HG02588 (cell line): Measurements from ENCODE around the gene MYOCD.
"Not testable (repeated sequence)": the region's sequence is repeated elsewhere in the genome, so short reads cannot be mapped to it uniquely, and the experiment has no call there.

Source experiments
- ATAC-seq: cut with Tn5 transposase; IDR thresholded peaks from one replicate; pipeline ENCODE4 v1.9.1; 2021; ENCODE audit warnings: mild to moderate bottlenecking, moderate library complexity; ENCODE audit not compliant: unreplicated experiment

Gene MYOCD

GRCh38 chr17:12665263-12666210, at the start of gene MYOCD:
Gene MYOCD (plus strand): TSS chr17:12665890. CDS start chr17:12666189, 299 bp downstream.
- no peak for ATAC-seq

GRCh38 chr17:12616161-12616560, 49.5 kb upstream of the MYOCD start:
- no peak for ATAC-seq

GRCh38 chr17:12618557-12618956, 47.1 kb upstream of the MYOCD start:
- ATAC-seq, result no peak

- ATAC-seq, result no peak
Measured at GRCh38 chr17:12619459-12620199, 46.1 kb upstream of the MYOCD start.

- no peak for ATAC-seq
Measured at GRCh38 chr17:12620200-12620720, 45.4 kb upstream of the MYOCD start.

- ATAC-seq, result no peak
Measured at GRCh38 chr17:12622726-12623125, 43.0 kb upstream of the MYOCD start.

GRCh38 chr17:12623220-12623848, 42.4 kb upstream of the MYOCD start:
- no peak for ATAC-seq

GRCh38 chr17:12624211-12624610, 41.5 kb upstream of the MYOCD start:
- ATAC-seq, result no peak

- ATAC-seq, result no peak
Measured at GRCh38 chr17:12625092-12625491, 40.6 kb upstream of the MYOCD start.

- ATAC-seq, result no peak
Measured at GRCh38 chr17:12627177-12627629, 38.5 kb upstream of the MYOCD start.

GRCh38 chr17:12627781-12628451, 37.8 kb upstream of the MYOCD start:
- ATAC-seq, result no peak

GRCh38 chr17:12631076-12631475, 34.6 kb upstream of the MYOCD start:
- no peak for ATAC-seq

- ATAC-seq, result no peak
Measured at GRCh38 chr17:12632785-12633184, 32.9 kb upstream of the MYOCD start.

GRCh38 chr17:12634789-12635414, 30.8 kb upstream of the MYOCD start:
- no peak for ATAC-seq

- not testable (repeated sequence) for ATAC-seq
Measured at GRCh38 chr17:12635996-12636395, 29.7 kb upstream of the MYOCD start.

GRCh38 chr17:12637015-12637414, 28.7 kb upstream of the MYOCD start:
- no peak for ATAC-seq

- ATAC-seq, result no peak
Measured at GRCh38 chr17:12637745-12638651, 27.7 kb upstream of the MYOCD start.

GRCh38 chr17:12640364-12640763, 25.3 kb upstream of the MYOCD start:
- no peak for ATAC-seq

- ATAC-seq, result no peak
Measured at GRCh38 chr17:12641084-12641483, 24.6 kb upstream of the MYOCD start.
